H1 (cell line): ENCODE results near the gene MRPL54. TPM values are rescaled to one million over a fixed set of nuclear protein-coding genes. Genes with fewer than 3 reads are reported as not detected.

Experiments used
- CTCF ChIA-PET: fragments of 300-600 bp; sonication (Branson Sonifier 250); formaldehyde crosslinking; loops from one replicate; lab custom pipeline; 2021; ENCODE audit not compliant: partially characterized antibody; lab: Charles Lee
- POLR2A ChIA-PET: fragments of 300-600 bp; sonication (Branson Sonifier 250); formaldehyde crosslinking; loops from one replicate; lab custom pipeline; 2021; ENCODE audit warnings: inconsistent platforms; ENCODE audit not compliant: partially characterized antibody; lab: Charles Lee
- DNase-seq, 2 experiments: peaks; one replicate each; pipeline versions ENCODE4 v3.0.0 to v3.0.0-alpha.2; 2010 to 2022; ENCODE audit warnings: low spot score in 2 of 2, low read depth in 1 of 2, mixed read lengths in 1 of 2
- FAIRE-seq: peaks from 2 replicates; lab custom pipeline; 2011; peaks lifted over from hg19 to GRCh38; lab: Jason Lieb, UNC
- H2AFZ ChIP-seq: 2 replicates; pipeline ENCODE4 v1.8.1; 2012; ENCODE audit warnings: low read length, inconsistent platforms
- H2AK5ac ChIP-seq: 2 replicates; pipeline ENCODE4 v1.6.1; 2013; ENCODE audit warnings: low read depth, low read length
- H2BK120ac ChIP-seq: replicated peaks from 2 replicates; pipeline ENCODE3; 2013; ENCODE audit warnings: low read depth, low read length, inconsistent platforms
- H2BK12ac ChIP-seq: 2 replicates; pipeline ENCODE4 v1.6.1; 2013; ENCODE audit warnings: low read depth, low read length
- H2BK15ac ChIP-seq: 2 replicates; pipeline ENCODE4 v1.6.1; 2013; ENCODE audit warnings: low read length
- H2BK20ac ChIP-seq: 2 replicates; pipeline ENCODE4 v1.6.1; 2013; ENCODE audit warnings: low read length
- H2BK5ac ChIP-seq: 2 replicates; pipeline ENCODE4 v1.6.1; 2013; ENCODE audit warnings: low read depth, low read length
- H3K14ac ChIP-seq: 2 replicates; pipeline ENCODE4 v1.6.1; 2013; ENCODE audit warnings: inconsistent platforms; ENCODE audit not compliant: insufficient read length
- H3K18ac ChIP-seq: 2 replicates; pipeline ENCODE4 v1.6.1; 2013; ENCODE audit warnings: low read length; ENCODE audit errors: extremely low read depth
- H3K23ac ChIP-seq: 2 replicates; pipeline ENCODE4 v1.6.1; 2013; ENCODE audit warnings: inconsistent platforms; ENCODE audit not compliant: insufficient read length
- H3K23me2 ChIP-seq: 2 replicates; pipeline ENCODE4 v1.6.1; 2013; ENCODE audit warnings: low read depth, low read length
- H3K27ac ChIP-seq: 2 replicates; pipeline ENCODE4 v1.6.1; 2011; ENCODE audit warnings: low read depth, low read length, inconsistent platforms
- H3K27me3 ChIP-seq, 4 experiments: replicated peaks in 1 of 4; 1 replicate in 1 of 4; 2 replicates in 3 of 4; pipeline versions ENCODE4 v1.6.1 to v1.8.1; 2011 to 2013; ENCODE audit warnings: low read length in 3 of 4, mild to moderate bottlenecking in 3 of 4, inconsistent platforms in 2 of 4, mixed read lengths in 2 of 4, moderate library complexity in 1 of 4; ENCODE audit not compliant: control insufficient read depth in 3 of 4, insufficient read depth in 3 of 4; ENCODE audit errors: extremely low read depth in 1 of 4
- H3K36me3 ChIP-seq, 4 experiments: 2 replicates each; pipeline versions ENCODE4 v1.6.1 to v1.8.1; 2011 to 2013; ENCODE audit warnings: mild to moderate bottlenecking in 4 of 4, low read length in 3 of 4, moderate library complexity in 2 of 4, control low read depth in 1 of 4, inconsistent platforms in 1 of 4; ENCODE audit not compliant: insufficient read depth in 4 of 4, control insufficient read depth in 2 of 4
- H3K4ac ChIP-seq: replicated peaks from 2 replicates; pipeline ENCODE3; 2013; ENCODE audit warnings: low read length, low read depth, mixed read lengths, inconsistent platforms; ENCODE audit not compliant: insufficient read length
- H3K4me1 ChIP-seq, 4 experiments: replicated peaks in 1 of 4; 1 replicate in 1 of 4; 2 replicates in 3 of 4; pipeline versions ENCODE4 v1.6.1 to v1.8.1; 2011 to 2013; ENCODE audit warnings: low read length in 3 of 4, inconsistent platforms in 2 of 4, mixed read lengths in 1 of 4; ENCODE audit not compliant: insufficient read depth in 4 of 4, control insufficient read depth in 3 of 4
- H3K4me2 ChIP-seq, 2 experiments: 2 replicates each; pipeline versions ENCODE4 v1.6.1 to v1.8.1; 2011 to 2013; ENCODE audit warnings: low read depth in 2 of 2, low read length in 2 of 2, control low read depth in 1 of 2, inconsistent platforms in 1 of 2, mild to moderate bottlenecking in 1 of 2; ENCODE audit not compliant: insufficient read depth in 1 of 2
- H3K4me3 ChIP-seq, 4 experiments: fragments of 200-600, 300-600 bp in 1 of 4; sonication (generic), shearing (Covaris generic), sonication (Bioruptor Twin) in 1 of 4; 2 replicates each; pipeline versions ENCODE4 v1.5.1 to v1.8.1; 2011 to 2016; ENCODE audit warnings: low read length in 4 of 4, low read depth in 3 of 4, control low read depth in 2 of 4, inconsistent platforms in 2 of 4, mild to moderate bottlenecking in 2 of 4, mixed read lengths in 1 of 4, moderate library complexity in 1 of 4; ENCODE audit not compliant: insufficient read depth in 2 of 4; ENCODE audit errors: extremely low read depth in 1 of 4
- H3K56ac ChIP-seq: replicated peaks from 2 replicates; pipeline ENCODE3; 2013; ENCODE audit warnings: low read depth, mild to moderate bottlenecking, mixed read lengths, low read length, inconsistent platforms; ENCODE audit not compliant: insufficient read length
- H3K79me1 ChIP-seq: 2 replicates; pipeline ENCODE4 v1.6.1; 2013; ENCODE audit warnings: low read depth, low read length, control low read depth
- H3K79me2 ChIP-seq, 2 experiments: 2 replicates each; pipeline versions ENCODE4 v1.6.1 to v1.8.1; 2012 to 2013; ENCODE audit warnings: low read length in 2 of 2, mild to moderate bottlenecking in 2 of 2, inconsistent platforms in 1 of 2; ENCODE audit not compliant: insufficient read depth in 2 of 2, control insufficient read depth in 1 of 2
- H3K9ac ChIP-seq, 4 experiments: replicated peaks in 1 of 4; 1 replicate in 1 of 4; 2 replicates in 3 of 4; pipeline versions ENCODE4 v1.6.1 to v1.8.1; 2011 to 2013; ENCODE audit warnings: low read depth in 3 of 4, low read length in 3 of 4, control low read depth in 2 of 4, mild to moderate bottlenecking in 2 of 4, moderate library complexity in 2 of 4, inconsistent platforms in 1 of 4; ENCODE audit errors: extremely low read depth in 1 of 4
- H3K9me3 ChIP-seq, 2 experiments: 2 replicates each; pipeline versions ENCODE4 v1.6.1 to v1.8.1; 2012 to 2013; ENCODE audit warnings: mild to moderate bottlenecking in 2 of 2, moderate library complexity in 2 of 2, control low read depth in 1 of 2, inconsistent platforms in 1 of 2, low read depth in 1 of 2, low read length in 1 of 2, mixed read lengths in 1 of 2; ENCODE audit not compliant: insufficient read depth in 2 of 2
- H4K20me1 ChIP-seq, 2 experiments: replicated peaks in 1 of 2; 2 replicates each; pipeline versions ENCODE3 to v1.8.1; 2011 to 2013; ENCODE audit warnings: inconsistent platforms in 2 of 2, low read length in 2 of 2, mild to moderate bottlenecking in 1 of 2; ENCODE audit not compliant: insufficient read depth in 2 of 2, control insufficient read depth in 1 of 2
- H4K5ac ChIP-seq: 2 replicates; pipeline ENCODE4 v1.6.1; 2013; ENCODE audit warnings: low read length, low read depth, mixed read lengths, inconsistent platforms; ENCODE audit not compliant: insufficient read length
- H4K8ac ChIP-seq: 2 replicates; pipeline ENCODE4 v1.8.0; 2013; ENCODE audit warnings: mild to moderate bottlenecking, moderate library complexity, low read length, inconsistent platforms; ENCODE audit not compliant: insufficient read depth; ENCODE audit errors: extremely low read depth
- H4K91ac ChIP-seq: replicated peaks from 2 replicates; pipeline ENCODE3; 2013; ENCODE audit warnings: low read length, mixed read lengths, inconsistent platforms; ENCODE audit not compliant: insufficient read length
- BACH1 ChIP-seq: IDR thresholded peaks from 2 replicates; pipeline ENCODE4 v1.6.1; 2012; ENCODE audit warnings: low read length, improper control_type of control experiment
- CBX8 ChIP-seq: fragments of 300-800, 300-1000 bp; sonication (generic); IDR thresholded peaks from 2 replicates; pipeline ENCODE4 v1.7.1; 2016; ENCODE audit warnings: low read depth, low read length, borderline replicate concordance
- CHD1 ChIP-seq: IDR thresholded peaks from 2 replicates; pipeline ENCODE4 v1.6.1; 2012; ENCODE audit warnings: low read depth, low read length, improper control_type of control experiment
- E2F6 ChIP-seq: IDR thresholded peaks from 2 replicates; pipeline ENCODE4 v1.6.1; 2012; ENCODE audit warnings: inconsistent platforms
- HDAC6 ChIP-seq: IDR thresholded peaks from one replicate; pipeline ENCODE4 v1.7.1; 2012; ENCODE audit warnings: low read depth, mild to moderate bottlenecking, inconsistent platforms, low read length, moderate library complexity
- MAX ChIP-seq: IDR thresholded peaks from 2 replicates; pipeline ENCODE4 v1.6.1; 2012; ENCODE audit warnings: inconsistent platforms
- RXRA ChIP-seq: IDR thresholded peaks from 2 replicates; pipeline ENCODE4 v1.6.1; 2011; ENCODE audit warnings: low read depth, mild to moderate bottlenecking, low read length, moderate library complexity; ENCODE audit not compliant: insufficient read depth
- TCF12 ChIP-seq: IDR thresholded peaks from 2 replicates; pipeline ENCODE4 v1.6.1; 2011; ENCODE audit warnings: low read depth, mild to moderate bottlenecking, low read length
- WGBS, 2 experiments: shearing (Covaris generic) in 1 of 2; methylation state at CpG; one replicate each; pipeline versions ENCODE4 v1.1.6 to v1.1.7; 2013 to 2015; ENCODE audit warnings: low lambda C conversion rate in 2 of 2, mixed read lengths in 2 of 2, inconsistent platforms in 1 of 2, low coverage in 1 of 2, missing lambda C conversion rate in 1 of 2; ENCODE audit not compliant: insufficient replicate concordance in 2 of 2, insufficient coverage in 1 of 2, insufficient read length in 1 of 2; ENCODE audit errors: extremely low coverage in 1 of 2, missing lambda C conversion rate in 1 of 2; 5-methylcytosine and 5-hydroxymethylcytosine counted together
- polyA plus RNA-seq, 7 experiments: library from polyadenylated mRNA; depleted of rRNA in 3 of 7; stranded (reverse) in 5 of 7; unstranded in 2 of 7; fragments of >200 nt in 5 of 7; fragments of 200-250 nt in 2 of 7; gene quantifications; 1 replicate in 5 of 7; 2 replicates in 1 of 7; 4 replicates in 1 of 7; pipeline versions ENCODE4 v1.2.1 to v1.2.3, GENCODE V29; 2011 to 2013; ENCODE audit warnings: missing spikeins in 2 of 7, mixed read lengths in 2 of 7
- total RNA-seq: library from RNA; stranded (reverse); fragmentation: NEBNext Ultra II Directional; extraction: Animal tissue kit (Norgen Biotek cat#: 25700); gene quantifications from 2 replicates; pipeline ENCODE4 v1.2.1, GENCODE V29; 2021
- TF ChIP-seq, protein P1 (sequence below), 3 experiments: IDR thresholded peaks; 1 replicate in 2 of 3; 2 replicates in 1 of 3; pipeline versions ENCODE4 v1.5.1 to v1.6.1; 2011; ENCODE audit warnings: low read length in 3 of 3, mild to moderate bottlenecking in 3 of 3, inconsistent platforms in 2 of 3, low read depth in 1 of 3, moderate library complexity in 1 of 3; ENCODE audit not compliant: insufficient read depth in 1 of 3; ENCODE audit errors: control extremely low read depth in 1 of 3

The MRPL54 gene
- total and polyA plus RNA-seq, 2 of the 8 experiments (the other 6 are each of a cell fraction or from before 2014, with no cell fraction given) = 63.8 to 72.8 TPM

- H3K9ac ChIP-seq = no peak overlapping the region
- TF ChIP-seq RXRA (no peak), CBX8 (no peak), HDAC6 (no peak), E2F6 (no peak), BACH1 (no peak), CHD1 (no peak), TCF12 (no peak), MAX (no peak)
- TF ChIP-seq, protein P1, sequence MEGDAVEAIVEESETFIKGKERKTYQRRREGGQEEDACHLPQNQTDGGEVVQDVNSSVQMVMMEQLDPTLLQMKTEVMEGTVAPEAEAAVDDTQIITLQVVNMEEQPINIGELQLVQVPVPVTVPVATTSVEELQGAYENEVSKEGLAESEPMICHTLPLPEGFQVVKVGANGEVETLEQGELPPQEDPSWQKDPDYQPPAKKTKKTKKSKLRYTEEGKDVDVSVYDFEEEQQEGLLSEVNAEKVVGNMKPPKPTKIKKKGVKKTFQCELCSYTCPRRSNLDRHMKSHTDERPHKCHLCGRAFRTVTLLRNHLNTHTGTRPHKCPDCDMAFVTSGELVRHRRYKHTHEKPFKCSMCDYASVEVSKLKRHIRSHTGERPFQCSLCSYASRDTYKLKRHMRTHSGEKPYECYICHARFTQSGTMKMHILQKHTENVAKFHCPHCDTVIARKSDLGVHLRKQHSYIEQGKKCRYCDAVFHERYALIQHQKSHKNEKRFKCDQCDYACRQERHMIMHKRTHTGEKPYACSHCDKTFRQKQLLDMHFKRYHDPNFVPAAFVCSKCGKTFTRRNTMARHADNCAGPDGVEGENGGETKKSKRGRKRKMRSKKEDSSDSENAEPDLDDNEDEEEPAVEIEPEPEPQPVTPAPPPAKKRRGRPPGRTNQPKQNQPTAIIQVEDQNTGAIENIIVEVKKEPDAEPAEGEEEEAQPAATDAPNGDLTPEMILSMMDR (IDR thresholded peaks at IDR 0.05; ENCODE audit: control extremely low read depth in 1 of 3, insufficient read depth in 1 of 3, low read depth in 1 of 3, low read length in 3 of 3) = no peak
- TF ChIP-seq, all 59 proteins: peak for 0
- H3K18ac ChIP-seq = no peak overlapping the region
- H3K27me3 ChIP-seq = no peaks in the 10 kb centered on the region
- no peak overlapping the region for H3K4ac ChIP-seq
- H3K9me3 ChIP-seq = no peaks in the 10 kb centered on the region
- no peak overlapping the region for H3K56ac ChIP-seq
- H4K91ac ChIP-seq = no peak overlapping the region
- H3K79me1 ChIP-seq = no peaks in the 10 kb centered on the region
- DNase-seq (no peak), FAIRE-seq (no peak)
- H4K8ac ChIP-seq = no peak overlapping the region; the same call in none of the 2 replicates
- no peak overlapping the region for H2BK120ac ChIP-seq
- no peak overlapping the region for H2AFZ ChIP-seq
- peaks cover 0 to 6% (median 2%) of the 10 kb centered on the region in 4 experiments; a peak in 4 of 7 replicates for H3K4me1 ChIP-seq
- H3K23me2 ChIP-seq = no peaks in the 10 kb centered on the region
- H3K36me3 ChIP-seq = peaks cover 0 to 3% (median 1%) of the 10 kb centered on the region in 4 experiments; a peak in 5 of 8 replicates
- H3K14ac ChIP-seq = no peak overlapping the region
- WGBS, 2 experiments = 96% methylated on average over 32 of the region's 32 CpGs; no CpG with 5 or more reads in 1 of the 2 experiments
- H3K4me3 ChIP-seq = no peak overlapping the region
- H2AK5ac ChIP-seq = no peak overlapping the region
- H4K20me1 ChIP-seq = peaks cover 0 to under 1% of the 10 kb centered on the region in 2 experiments
- CTCF ChIA-PET = interaction anchor here (0.8 to 2.7 kb wide), 4 partner anchors 10 to 28 kb away, joined by 3 to 14 read pairs (median 3); no protein-coding TSS in a partner anchor
- H2BK15ac ChIP-seq = no peak overlapping the region
- H2BK12ac ChIP-seq = no peak overlapping the region
- no peaks in the 10 kb centered on the region for H3K79me2 ChIP-seq
- no peak overlapping the region for H3K4me2 ChIP-seq
- no peak overlapping the region for H2BK20ac ChIP-seq
- no peak overlapping the region for H3K27ac ChIP-seq
- POLR2A ChIA-PET = no interaction called here
- H4K5ac ChIP-seq = no peak overlapping the region
- no peak overlapping the region for H2BK5ac ChIP-seq
- no peak overlapping the region for H3K23ac ChIP-seq
Measured at GRCh38 chr19:3730457-3730958, 32.0 kb upstream of the MRPL54 start.
